CD14-positive monocyte (primary cell): Measurements from ENCODE around the gene ZNF202. TPM values are rescaled to one million over a fixed set of nuclear protein-coding genes. Genes with fewer than 3 reads are reported as not detected.
A peak's percentile ranks its signal among the peaks of the same experiment; 100 is the strongest.

Source experiments
- DNase-seq, 3 donors: peaks; one replicate each; pipeline ENCODE4 v3.0.0-alpha.2; 2011 to 2022
- H2AFZ ChIP-seq: 2 replicates; pipeline ENCODE4 v1.6.0; 2012; ENCODE audit warnings: mild to moderate bottlenecking, low read depth, low read length, inconsistent platforms; ENCODE audit not compliant: insufficient read depth, poor library complexity, severe bottlenecking
- H3K27ac ChIP-seq, 2 donors: 1 replicate in 1 of 2; 2 replicates in 1 of 2; pipeline ENCODE4 v1.5.1; 2012 to 2013; ENCODE audit warnings: low read length in 2 of 2, control low read depth in 1 of 2, inconsistent platforms in 1 of 2, low read depth in 1 of 2, mild to moderate bottlenecking in 1 of 2
- H3K27me3 ChIP-seq, 2 donors: one replicate each; pipeline versions ENCODE4 v1.6.0 to v1.6.1; 2011 to 2013; ENCODE audit warnings: low read length in 2 of 2; ENCODE audit not compliant: control insufficient read depth in 2 of 2, insufficient read depth in 2 of 2
- H3K36me3 ChIP-seq, 2 donors: replicated peaks in 1 of 2; 1 replicate in 1 of 2; 2 replicates in 1 of 2; pipeline versions ENCODE4 v1.5.1 to v1.6.1; 2012 to 2013; ENCODE audit warnings: low read length in 2 of 2, control low read depth in 1 of 2, inconsistent platforms in 1 of 2, mild to moderate bottlenecking in 1 of 2; ENCODE audit not compliant: insufficient read depth in 2 of 2, control insufficient read depth in 1 of 2
- H3K4me1 ChIP-seq, 2 donors: 1 replicate in 1 of 2; 2 replicates in 1 of 2; pipeline versions ENCODE4 v1.5.1 to v1.6.1; 2012 to 2013; ENCODE audit warnings: low read length in 2 of 2, control low read depth in 1 of 2, inconsistent platforms in 1 of 2, mild to moderate bottlenecking in 1 of 2, moderate library complexity in 1 of 2; ENCODE audit not compliant: insufficient read depth in 2 of 2, control insufficient read depth in 1 of 2
- H3K4me2 ChIP-seq: replicated peaks from 2 replicates; pipeline ENCODE3; 2012; ENCODE audit warnings: low read length, moderate library complexity, mild to moderate bottlenecking; ENCODE audit not compliant: poor library complexity, severe bottlenecking; ENCODE audit errors: extremely low read depth
- H3K4me3 ChIP-seq, 3 experiments: fragments of 200-600 bp in 1 of 3; sonication (generic) in 1 of 3; replicated peaks in 1 of 3; 1 replicate in 2 of 3; 2 replicates in 1 of 3; pipeline ENCODE4 v1.5.1; 2011 to 2013; ENCODE audit warnings: low read length in 3 of 3, mild to moderate bottlenecking in 3 of 3, control low read depth in 2 of 3, low read depth in 2 of 3, inconsistent platforms in 1 of 3, moderate library complexity in 1 of 3
- H3K79me2 ChIP-seq: 2 replicates; pipeline ENCODE4 v1.6.0; 2012; ENCODE audit warnings: mild to moderate bottlenecking, control low read depth, inconsistent platforms, low read length, moderate library complexity; ENCODE audit not compliant: insufficient read depth
- H3K9ac ChIP-seq: 2 replicates; pipeline ENCODE4 v1.6.0; 2017; ENCODE audit warnings: low read length, mild to moderate bottlenecking; ENCODE audit not compliant: insufficient read depth, poor library complexity, severe bottlenecking
- H3K9me3 ChIP-seq, 2 donors: replicated peaks in 1 of 2; 1 replicate in 1 of 2; 2 replicates in 1 of 2; pipeline versions ENCODE4 v1.5.1 to v1.6.1; 2012 to 2013; ENCODE audit warnings: low read length in 2 of 2, control low read depth in 1 of 2; ENCODE audit not compliant: control insufficient read depth in 1 of 2, insufficient read depth in 1 of 2
- H4K20me1 ChIP-seq: 2 replicates; pipeline ENCODE4 v1.6.0; 2012; ENCODE audit warnings: mild to moderate bottlenecking, low read length, control low read depth, moderate library complexity; ENCODE audit not compliant: insufficient read depth
- H3K27ac Mint-ChIP-seq, 7 donors: one replicate each; pipeline ENCODE4 v1.8.0; 2020; ENCODE audit warnings: mild to moderate bottlenecking in 7 of 7, mixed read lengths in 7 of 7, moderate library complexity in 6 of 7, inconsistent platforms in 2 of 7
- H3K27me3 Mint-ChIP-seq, 3 donors: one replicate each; pipeline ENCODE4 v1.8.0; 2021 to 2022; ENCODE audit warnings: low read depth in 3 of 3, mild to moderate bottlenecking in 3 of 3, mixed read lengths in 3 of 3, moderate library complexity in 3 of 3, inconsistent platforms in 1 of 3
- H3K36me3 Mint-ChIP-seq, 2 donors: one replicate each; pipeline ENCODE4 v1.8.0; 2020; ENCODE audit warnings: mixed read lengths in 2 of 2, inconsistent platforms in 1 of 2, mild to moderate bottlenecking in 1 of 2
- H3K4me1 Mint-ChIP-seq: one replicate; pipeline ENCODE4 v1.8.0; 2020; ENCODE audit warnings: mild to moderate bottlenecking, mixed read lengths
- H3K4me3 Mint-ChIP-seq, 2 donors: one replicate each; pipeline ENCODE4 v1.8.0; 2020; ENCODE audit warnings: mild to moderate bottlenecking in 2 of 2, mixed read lengths in 2 of 2, moderate library complexity in 1 of 2
- H3K9me3 Mint-ChIP-seq, 7 donors: one replicate each; pipeline ENCODE4 v1.8.0; 2020 to 2022; ENCODE audit warnings: mixed read lengths in 7 of 7, mild to moderate bottlenecking in 6 of 7, moderate library complexity in 6 of 7, inconsistent platforms in 2 of 7
- CTCF ChIP-seq: fragments of 200-600 bp; IDR thresholded peaks from one replicate; pipeline ENCODE4 v1.8.0; 2022; ENCODE audit warnings: antibody characterized with exemption, mild to moderate bottlenecking
- WGBS: methylation state at CpG from one replicate; pipeline ENCODE4 v1.1.5; 2013; ENCODE audit warnings: missing lambda C conversion rate; ENCODE audit not compliant: insufficient coverage; 5-methylcytosine and 5-hydroxymethylcytosine counted together
- intact Hi-C, 2 donors: fragments of 100-400 bp; cut with micrococcal nuclease; formaldehyde crosslinking; loops; one replicate each; pipeline versions ENCODE4 v1.15.0 to v1.15.1; 2023
- polyA plus RNA-seq, 3 donors: library from polyadenylated mRNA; depleted of rRNA in 1 of 3; unstranded in 2 of 3; stranded (reverse) in 1 of 3; fragments of 300-500 nt in 2 of 3; fragments of >200 nt in 1 of 3; fragmentation: Illumina TruSeq in 2 of 3; gene quantifications; 1 replicate in 2 of 3; 2 replicates in 1 of 3; pipeline ENCODE4 v1.2.3, GENCODE V29; 2012 to 2021

Gene ZNF202
- polyA plus RNA-seq, 3 donors = 1.5 to 6.6 (median 1.9) TPM

DNA sequence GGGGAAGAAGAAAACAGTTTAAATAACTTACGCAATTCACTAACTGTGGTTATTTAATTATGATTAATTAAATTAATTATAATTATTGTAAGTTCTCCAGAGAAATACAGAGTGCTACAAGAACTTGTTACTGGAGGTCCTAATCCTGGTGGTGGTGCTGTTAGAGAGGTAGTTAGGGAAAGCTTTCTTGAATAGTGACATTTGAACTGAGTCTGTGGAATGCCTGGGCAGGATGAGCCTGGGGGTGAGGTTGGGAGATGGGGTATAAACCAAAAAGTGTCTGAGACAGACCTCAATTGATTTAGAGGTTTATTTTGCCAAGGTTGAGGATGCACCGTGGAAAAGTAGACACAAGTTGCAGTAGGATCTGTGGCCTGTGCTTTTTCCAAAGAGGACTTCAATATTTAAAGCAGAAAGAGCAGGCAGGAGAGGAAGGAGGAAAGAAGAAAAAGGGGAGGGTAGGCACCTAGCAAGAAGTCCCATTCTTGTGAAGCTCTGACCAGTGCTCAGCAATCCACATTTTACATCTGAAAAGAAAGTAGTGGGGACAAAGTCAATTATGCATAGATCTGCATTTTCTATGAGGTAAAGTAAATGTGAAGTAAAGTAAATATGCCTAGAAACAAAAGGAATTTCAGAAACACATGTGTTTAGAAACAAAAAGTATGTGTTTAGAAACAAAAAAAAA lies 4.4 kb upstream of the ZNF202 start:
- H3K79me2 ChIP-seq = peaks cover 3% of the 10 kb centered on the region
- H3K4me3 ChIP-seq = no peak overlapping the region
- no peak overlapping the region for H3K27ac Mint-ChIP-seq
- no peak overlapping the region for H2AFZ ChIP-seq
- intact Hi-C loops = no loop called here
- H3K27me3 ChIP-seq = no peaks in the 10 kb centered on the region
- H3K9me3 Mint-ChIP-seq = peaks cover 0 to 4% (median 0%) of the 10 kb centered on the region in 7 donors
- H3K27ac ChIP-seq = no peak overlapping the region
- no peak for DNase-seq
- peaks cover 6 to 12% of the 10 kb centered on the region in 2 donors for H3K4me1 ChIP-seq
- no peak overlapping the region for H3K4me2 ChIP-seq
- H3K9ac ChIP-seq = no peak overlapping the region
- H3K4me1 Mint-ChIP-seq = peaks cover 10% of the 10 kb centered on the region
- no peaks in the 10 kb centered on the region for H4K20me1 ChIP-seq
- 78% methylated on average over 1 of the region's 2 CpGs for WGBS
- H3K27me3 Mint-ChIP-seq = peaks cover 0 to 28% (median 11%) of the 10 kb centered on the region in 3 donors
- TF ChIP-seq CTCF = no peak
- no peak overlapping the region for H3K4me3 Mint-ChIP-seq
- no peaks in the 10 kb centered on the region for H3K36me3 Mint-ChIP-seq
- H3K36me3 ChIP-seq = no peaks in the 10 kb centered on the region
- no peaks in the 10 kb centered on the region for H3K9me3 ChIP-seq

- Histone ChIP-seq H3K27ac (no peak overlapping the region), H3K9ac (no peak overlapping the region), H3K36me3 (peaks cover 6 to 15% of the 10 kb centered on the region in 2 donors), H3K4me3 (no peak overlapping the region), H3K27me3 (no peaks in the 10 kb centered on the region), H2AFZ (peak overlapping the region; percentile 90), H3K9me3 (no peaks in the 10 kb centered on the region), H4K20me1 (no peaks in the 10 kb centered on the region), H3K79me2 (peaks cover 31% of the 10 kb centered on the region), H3K4me1 (peaks cover 15 to 22% of the 10 kb centered on the region in 2 donors), H3K4me2 (no peak overlapping the region)
- DNase-seq = no peak
- H3K36me3 Mint-ChIP-seq = peaks cover 11 to 13% of the 10 kb centered on the region in 2 donors
- WGBS = no CpG with 5 or more reads among the region's 3 CpGs
- H3K4me1 Mint-ChIP-seq = peaks cover 21% of the 10 kb centered on the region
- peaks cover 0 to 3% (median 0%) of the 10 kb centered on the region in 7 donors for H3K9me3 Mint-ChIP-seq
- no peak overlapping the region for H3K4me3 Mint-ChIP-seq
- H3K27me3 Mint-ChIP-seq = peaks cover 0 to 19% (median 11%) of the 10 kb centered on the region in 3 donors
- intact Hi-C loops = no loop called here
- no peak for TF ChIP-seq CTCF
- H3K27ac Mint-ChIP-seq = no peak overlapping the region
Measured at GRCh38 chr11:123742724-123743120, 1.3 kb upstream of the ZNF202 start.
